ENCODE results near the gene ACBD4.

- no peak for TF ChIP-seq CTCF (IDR thresholded peaks at IDR 0.05)
- no peak for TF ChIP-seq ZFX (IDR thresholded peaks at IDR 0.05; ENCODE audit: borderline replicate concordance)
Observed at GRCh38 chr17:45155483-45155882, 20.0 kb downstream of the ACBD4 start.
